SKM-1 treated with dmso at 0.1 percent for 144 hours (cell line): ENCODE measurements around the gene NRIP1.
A peak's percentile ranks its signal among the peaks of the same experiment; 100 is the strongest.
"Not testable (repeated sequence)": the region's sequence is repeated elsewhere in the genome, so short reads cannot be mapped to it uniquely, and the experiment has no call there.

Experiments used
- DNase-seq: peaks from one replicate; lab custom pipeline; 2025; ENCODE audit not compliant: unreplicated experiment; lab: John Stamatoyannopoulos, UW

Gene NRIP1

DNA sequence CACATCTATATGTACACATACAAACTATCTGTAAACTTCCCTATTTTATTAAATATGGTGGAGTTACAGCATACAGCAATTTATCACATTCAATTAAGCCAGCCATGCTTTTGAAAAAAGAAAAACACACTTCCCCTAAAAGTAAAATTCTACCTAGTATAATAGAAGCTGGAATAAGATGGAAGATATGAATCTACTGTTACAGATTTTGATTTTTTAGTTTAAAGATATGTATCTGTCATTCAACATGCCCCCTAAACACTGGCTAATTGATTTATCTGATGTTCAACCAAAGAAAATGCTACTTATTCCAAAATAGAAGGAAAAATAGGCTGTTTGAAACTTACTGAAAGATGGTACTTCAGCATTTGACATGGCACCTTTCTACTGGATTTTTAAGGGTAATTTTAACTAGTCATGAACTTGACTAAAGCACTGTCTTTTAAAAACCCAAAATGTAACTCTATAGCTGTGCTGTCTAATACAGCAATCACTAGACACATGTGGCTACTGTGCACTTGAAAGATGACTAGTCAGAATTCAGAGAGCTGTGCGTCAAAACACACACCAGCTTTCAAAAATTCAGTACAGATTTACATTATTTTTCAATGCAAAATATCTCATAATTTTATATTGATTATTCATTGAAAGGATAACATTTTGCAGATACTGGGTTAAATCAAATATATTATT lies 25.0 kb downstream of the NRIP1 start:
- DNase-seq = no peak

GRCh38 chr21:15037900-15038293 lies 26.9 kb downstream of the NRIP1 start:
- no peak for DNase-seq

DNA sequence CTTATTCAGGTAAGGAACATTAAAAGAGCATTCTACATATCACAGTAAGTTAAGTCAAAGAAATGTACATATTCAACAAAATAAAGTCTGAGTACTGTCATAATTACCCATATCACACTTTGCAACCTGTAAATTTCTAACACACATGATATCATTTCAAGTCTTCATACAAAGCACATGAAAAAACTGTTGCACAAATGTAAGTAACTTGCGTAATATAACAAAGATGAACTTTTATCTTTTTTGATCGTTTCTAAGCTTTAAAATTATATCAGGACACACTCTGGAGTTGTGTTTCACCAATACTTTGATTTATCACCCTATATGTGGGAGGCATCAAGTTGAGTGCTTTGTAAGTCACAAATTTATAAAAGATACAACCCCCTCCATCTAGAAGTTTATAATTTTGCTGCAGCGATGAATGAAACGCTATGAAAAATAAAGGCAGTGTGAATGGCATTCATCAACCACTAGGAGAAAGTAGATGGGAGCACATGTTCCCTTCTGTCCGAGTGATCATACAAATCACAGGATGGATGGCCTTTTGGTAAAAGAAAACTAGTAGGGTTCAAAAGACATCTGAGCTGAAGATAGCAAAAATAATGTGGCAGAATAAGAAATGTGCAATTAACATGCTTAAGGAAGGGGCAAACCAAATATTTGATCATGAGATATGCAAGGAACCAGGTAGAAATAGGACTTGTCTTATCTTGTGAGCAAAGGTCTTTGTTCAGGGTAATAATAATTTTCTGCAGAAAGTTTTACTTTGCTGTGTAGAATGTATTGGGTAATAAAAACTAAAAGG lies 27.5 kb downstream of the NRIP1 start:
- DNase-seq = no peak

GRCh38 chr21:15036189-15036588 lies 28.6 kb downstream of the NRIP1 start:
- no peak for DNase-seq

- DNase-seq = no peak
These were observed 30.5 kb downstream of the NRIP1 start for GRCh38 chr21:15034126-15034853.

DNA sequence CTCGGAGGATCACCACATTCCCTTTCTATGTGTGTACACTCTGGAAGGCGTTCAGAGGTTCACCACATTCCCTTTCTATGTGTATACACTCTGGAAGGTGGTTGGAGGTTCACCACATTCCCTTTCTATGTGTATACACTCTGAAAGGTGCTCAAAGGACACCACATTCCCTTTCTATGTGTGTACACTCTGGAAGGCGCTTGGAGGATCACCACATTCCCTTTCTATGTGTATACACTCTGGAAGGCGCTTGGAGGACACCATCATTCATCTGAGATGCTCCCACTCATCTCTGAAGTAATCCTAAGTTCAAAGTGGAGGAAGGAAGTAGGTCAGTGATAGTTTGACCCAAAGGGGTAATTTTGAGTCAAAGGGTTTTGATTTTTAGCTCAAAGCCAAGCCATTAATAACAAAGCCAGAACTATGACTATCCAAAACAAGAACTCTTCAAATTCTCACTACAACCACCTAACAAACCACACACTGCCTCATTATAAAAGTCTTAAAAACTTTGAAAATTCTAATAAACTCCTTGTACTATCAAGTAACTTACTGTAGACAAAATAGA lies 32.9 kb downstream of the NRIP1 start:
- DNase-seq = no peak

GRCh38 chr21:15031362-15031761 lies 33.4 kb downstream of the NRIP1 start:
- DNase-seq = not testable (repeated sequence)

DNA sequence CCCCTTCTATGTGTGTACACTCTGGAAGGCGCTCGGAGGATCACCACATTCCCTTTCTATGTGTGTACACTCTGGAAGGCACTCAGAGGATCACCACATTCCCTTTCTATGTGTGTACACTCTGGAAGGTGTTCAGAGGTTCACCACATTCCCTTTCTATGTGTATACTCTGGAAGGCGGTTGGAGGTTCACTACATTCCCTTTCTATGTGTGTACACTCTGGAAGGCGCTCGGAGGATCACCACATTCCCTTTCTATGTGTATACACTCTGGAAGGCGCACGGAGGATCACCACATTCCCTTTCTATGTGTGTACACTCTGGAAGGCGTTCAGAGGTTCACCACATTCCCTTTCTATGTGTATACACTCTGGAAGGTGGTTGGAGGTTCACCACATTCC lies 33.9 kb downstream of the NRIP1 start:
- DNase-seq = not testable (repeated sequence)

- no peak for DNase-seq
These were observed 35.7 kb downstream of the NRIP1 start for GRCh38 chr21:15029077-15029476.

GRCh38 chr21:15028186-15028585 lies 36.6 kb downstream of the NRIP1 start:
- DNase-seq = peak; percentile 36

GRCh38 chr21:15027056-15027455 lies 37.7 kb downstream of the NRIP1 start:
- no peak for DNase-seq

DNA sequence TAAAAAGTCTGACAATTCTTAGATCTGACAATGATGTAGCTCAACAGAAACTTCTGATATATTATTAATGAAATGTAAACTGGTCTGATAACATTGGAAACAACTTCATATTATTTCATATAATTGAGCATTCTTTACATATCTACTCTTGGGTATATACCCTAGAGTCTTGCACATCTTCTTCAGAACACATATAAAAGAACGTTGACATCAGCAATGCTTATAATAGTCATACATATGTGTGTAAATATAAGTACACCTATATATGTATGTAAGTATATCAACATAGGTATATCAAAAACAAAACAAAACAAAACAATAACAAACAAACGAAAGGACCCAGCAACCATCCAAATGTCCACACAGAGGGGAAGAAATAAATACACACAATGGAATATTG lies 38.4 kb downstream of the NRIP1 start:
- no peak for DNase-seq

DNA sequence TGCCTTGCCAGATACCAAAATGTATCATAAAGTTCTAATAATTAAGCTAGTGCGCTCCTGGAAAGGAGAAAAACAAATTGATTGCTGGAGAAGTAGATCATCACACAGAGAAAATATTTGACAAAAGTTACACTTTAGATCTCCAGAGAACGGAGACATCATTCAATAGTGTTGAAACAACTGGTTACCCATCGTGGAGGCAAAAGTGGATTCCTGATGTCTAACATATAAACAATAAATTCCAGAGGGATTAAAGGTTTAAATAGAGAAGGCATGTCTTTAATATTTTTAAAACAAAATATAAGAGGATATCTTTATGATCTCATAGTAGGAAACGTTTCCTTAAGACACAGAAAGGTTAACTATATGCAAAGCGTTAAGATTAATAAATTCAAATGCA lies 41.0 kb downstream of the NRIP1 start:
- DNase-seq = no peak

- DNase-seq = no peak
These were observed 42.1 kb downstream of the NRIP1 start for GRCh38 chr21:15022608-15023261.

- no peak for DNase-seq
These were observed 44.0 kb downstream of the NRIP1 start for GRCh38 chr21:15020797-15021196.

DNA sequence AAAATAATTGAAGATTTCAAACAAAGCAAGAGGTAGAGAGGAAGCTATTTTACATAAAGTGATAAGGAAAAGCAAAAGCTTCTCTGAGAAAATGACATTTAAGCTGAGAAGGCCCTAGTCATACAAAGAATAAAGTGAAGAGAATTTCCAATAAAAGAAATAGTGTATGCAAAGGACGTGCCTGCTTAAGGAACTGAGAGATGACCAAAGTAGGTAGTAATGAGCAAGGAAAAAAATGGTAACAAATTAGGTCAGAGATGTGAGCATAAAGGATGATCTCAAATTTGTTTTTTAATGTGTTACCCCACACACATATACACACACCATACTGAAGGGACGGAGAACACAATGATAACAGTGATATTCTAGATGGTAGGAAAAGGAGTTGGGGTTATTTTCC lies 46.4 kb downstream of the NRIP1 start:
- no peak for DNase-seq

DNA sequence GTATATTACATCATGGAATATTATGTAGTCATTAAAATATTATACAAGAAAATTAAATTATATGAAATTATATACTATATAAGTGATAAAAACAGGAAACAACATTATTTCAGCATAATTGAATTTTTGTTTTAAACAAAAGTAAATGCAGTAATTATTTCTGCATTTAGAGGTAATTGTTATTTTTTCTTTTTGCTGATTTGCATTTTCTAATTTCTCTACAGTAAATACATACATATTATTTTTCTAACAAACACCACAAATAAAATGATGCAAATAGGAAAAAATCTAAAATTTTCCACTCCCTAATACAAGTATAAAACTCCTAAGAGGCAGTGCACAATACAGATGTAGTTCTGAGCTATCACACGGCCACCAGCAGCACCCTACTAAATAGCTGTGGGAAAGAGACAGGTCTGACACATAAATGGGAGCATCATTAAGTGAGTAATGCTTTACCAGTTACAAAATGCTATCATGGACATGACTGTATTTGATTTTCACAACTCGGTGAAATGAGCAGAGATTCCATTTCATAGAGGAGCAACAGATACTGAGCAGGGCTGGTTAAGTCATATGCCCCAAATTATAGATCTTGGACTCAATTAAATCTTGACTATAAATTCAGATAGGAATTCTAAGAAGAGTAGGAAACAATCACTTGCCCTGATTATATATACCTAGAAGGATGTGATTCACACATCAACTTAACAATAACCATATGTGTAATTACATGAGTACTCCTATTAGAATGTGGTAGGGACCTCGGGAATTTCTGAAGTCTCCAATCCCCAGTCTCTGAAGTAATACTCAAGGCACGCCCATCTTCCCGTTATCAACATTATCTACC lies 49.0 kb downstream of the NRIP1 start:
- no peak for DNase-seq

DNA sequence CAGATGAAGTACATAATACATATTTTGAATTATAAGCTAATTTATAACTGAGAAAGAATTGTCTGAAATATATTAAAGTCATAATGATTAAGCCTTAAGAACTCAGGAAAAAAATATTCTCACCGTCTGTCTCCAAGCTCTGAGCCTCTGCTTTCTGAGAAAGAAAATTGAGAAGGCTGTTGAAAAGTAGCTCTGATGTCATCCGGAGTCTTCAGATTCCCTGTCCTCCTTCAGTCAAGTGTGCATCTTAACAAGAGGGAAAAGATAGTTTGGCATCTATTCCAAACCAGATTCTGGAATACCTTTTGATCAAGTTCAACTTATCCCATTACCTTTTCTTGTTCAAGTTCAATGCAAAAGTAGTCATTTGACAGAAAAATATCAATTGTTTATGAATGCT lies 50.6 kb downstream of the NRIP1 start:
- DNase-seq = no peak

DNA sequence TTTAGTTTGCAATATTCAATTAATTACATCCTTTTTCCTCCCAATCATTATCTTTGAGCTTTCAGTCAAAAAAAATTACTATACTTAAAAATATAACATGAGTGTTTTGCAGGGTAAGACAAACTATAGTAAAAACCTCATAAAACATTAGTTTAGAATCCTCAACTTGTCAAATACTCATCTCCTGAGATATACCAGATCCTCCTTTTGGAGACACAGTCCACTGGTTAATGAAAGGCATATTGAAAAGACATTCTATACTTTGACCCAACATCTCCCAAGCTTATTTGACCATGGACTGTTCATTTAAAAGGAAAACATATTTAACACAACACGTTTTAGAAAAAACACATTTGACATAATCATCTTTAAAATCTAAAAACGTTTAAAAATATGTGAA lies 52.8 kb downstream of the NRIP1 start:
- DNase-seq = no peak

- DNase-seq = no peak
These were observed 54.2 kb downstream of the NRIP1 start for GRCh38 chr21:15010645-15011044.
